Measurements from ENCODE around the gene IFT88.
"Not testable (repeated sequence)": the region's sequence is repeated elsewhere in the genome, so short reads cannot be mapped to it uniquely, and the experiment has no call there.

IFT88 gene

DNA sequence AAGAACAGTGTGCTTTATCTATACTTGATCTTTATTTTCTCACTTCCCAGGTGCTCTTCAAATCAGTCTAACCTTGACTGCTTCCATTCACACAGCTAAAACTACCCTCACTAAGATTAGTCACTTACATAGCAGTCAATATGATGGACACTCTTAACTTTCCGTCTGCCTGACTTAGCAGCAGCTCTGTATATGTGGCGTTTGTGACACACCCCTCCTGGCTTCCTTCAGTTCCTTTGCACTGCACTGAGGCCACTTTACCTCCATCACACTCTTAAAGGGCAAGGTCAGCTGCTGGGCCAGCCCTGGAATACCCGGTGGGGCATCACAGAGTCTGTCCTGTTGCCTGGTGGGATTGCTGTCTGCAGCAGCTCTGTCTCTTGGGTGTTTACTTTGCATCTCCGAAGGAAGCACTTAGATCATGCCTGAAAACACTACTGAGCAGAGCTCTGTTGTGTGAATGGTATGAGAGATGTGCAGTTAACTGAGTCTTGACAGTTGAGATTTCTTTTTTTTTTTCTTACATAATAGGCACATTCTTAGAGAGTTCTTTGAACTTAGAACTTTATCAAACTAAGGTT, 101.0 kb downstream of the IFT88 start:
- H3K4me1 ChIP-seq (ENCODE audit: control insufficient read depth, insufficient read depth, low read length): no peaks in the 10 kb centered on the region
- no peaks in the 10 kb centered on the region for H3K27me3 ChIP-seq (ENCODE audit: control insufficient read depth, insufficient read depth, low read length, poor library complexity, severe bottlenecking)
- 89 to 91% methylated on average over 4 of the region's 4 CpGs for WGBS, 2 experiments
- H3K36me3 ChIP-seq (ENCODE audit: control insufficient read depth, insufficient read depth, low read length): no peaks in the 10 kb centered on the region
- no peak overlapping the region for H3K27ac ChIP-seq (ENCODE audit: insufficient read depth, low read depth, low read length, poor library complexity, severe bottlenecking)
- H3K9me3 ChIP-seq (ENCODE audit: control insufficient read depth, low read length): no peaks in the 10 kb centered on the region
- H3K4me3 ChIP-seq (ENCODE audit: insufficient read depth, low read depth, low read length): no peak overlapping the region

- H3K9me3 ChIP-seq (ENCODE audit: control insufficient read depth, low read length): no peaks in the 10 kb centered on the region
- no peaks in the 10 kb centered on the region for H3K27me3 ChIP-seq (ENCODE audit: control insufficient read depth, insufficient read depth, low read length, poor library complexity, severe bottlenecking)
- H3K4me1 ChIP-seq (ENCODE audit: control insufficient read depth, insufficient read depth, low read length): no peaks in the 10 kb centered on the region
- H3K4me3 ChIP-seq (ENCODE audit: insufficient read depth, low read depth, low read length): no peak overlapping the region
- H3K36me3 ChIP-seq (ENCODE audit: control insufficient read depth, insufficient read depth, low read length): no peaks in the 10 kb centered on the region
- no peak overlapping the region for H3K27ac ChIP-seq (ENCODE audit: insufficient read depth, low read depth, low read length, poor library complexity, severe bottlenecking)
- 84 to 87% methylated on average over 5 of the region's 5 CpGs for WGBS, 2 experiments
These were observed 102.2 kb downstream of the IFT88 start for GRCh38 chr13:20669162-20669561.

- Histone ChIP-seq H3K4me1 (ENCODE audit: control insufficient read depth, insufficient read depth, low read length) (no peaks in the 10 kb centered on the region), H3K4me3 (ENCODE audit: insufficient read depth, low read depth, low read length) (no peak overlapping the region), H3K27me3 (ENCODE audit: control insufficient read depth, insufficient read depth, low read length, poor library complexity, severe bottlenecking) (no peaks in the 10 kb centered on the region), H3K36me3 (ENCODE audit: control insufficient read depth, insufficient read depth, low read length) (no peaks in the 10 kb centered on the region), H3K27ac (ENCODE audit: insufficient read depth, low read depth, low read length, poor library complexity, severe bottlenecking) (no peak overlapping the region), H3K9me3 (ENCODE audit: control insufficient read depth, low read length) (no peaks in the 10 kb centered on the region)
- WGBS, 2 experiments: 90 to 96% methylated on average over 1 of the region's 1 CpG
These were observed 104.8 kb downstream of the IFT88 start for GRCh38 chr13:20671789-20672188.

GRCh38 chr13:20672772-20673171, 105.8 kb downstream of the IFT88 start:
- Histone ChIP-seq H3K4me3 (ENCODE audit: insufficient read depth, low read depth, low read length) (no peak overlapping the region), H3K36me3 (ENCODE audit: control insufficient read depth, insufficient read depth, low read length) (no peaks in the 10 kb centered on the region), H3K27me3 (ENCODE audit: control insufficient read depth, insufficient read depth, low read length, poor library complexity, severe bottlenecking) (no peaks in the 10 kb centered on the region), H3K4me1 (ENCODE audit: control insufficient read depth, insufficient read depth, low read length) (no peaks in the 10 kb centered on the region), H3K27ac (ENCODE audit: insufficient read depth, low read depth, low read length, poor library complexity, severe bottlenecking) (no peak overlapping the region), H3K9me3 (ENCODE audit: control insufficient read depth, low read length) (no peaks in the 10 kb centered on the region)
- WGBS, 2 experiments: 61 to 83% methylated on average over 2 of the region's 2 CpGs

GRCh38 chr13:20673715-20674114, 106.8 kb downstream of the IFT88 start:
- no peaks in the 10 kb centered on the region for H3K9me3 ChIP-seq (ENCODE audit: control insufficient read depth, low read length)
- H3K4me1 ChIP-seq (ENCODE audit: control insufficient read depth, insufficient read depth, low read length): no peaks in the 10 kb centered on the region
- 93 to 94% methylated on average over 5 of the region's 5 CpGs for WGBS, 2 experiments
- no peak overlapping the region for H3K4me3 ChIP-seq (ENCODE audit: insufficient read depth, low read depth, low read length)
- H3K36me3 ChIP-seq (ENCODE audit: control insufficient read depth, insufficient read depth, low read length): no peaks in the 10 kb centered on the region
- no peaks in the 10 kb centered on the region for H3K27me3 ChIP-seq (ENCODE audit: control insufficient read depth, insufficient read depth, low read length, poor library complexity, severe bottlenecking)
- no peak overlapping the region for H3K27ac ChIP-seq (ENCODE audit: insufficient read depth, low read depth, low read length, poor library complexity, severe bottlenecking)

DNA sequence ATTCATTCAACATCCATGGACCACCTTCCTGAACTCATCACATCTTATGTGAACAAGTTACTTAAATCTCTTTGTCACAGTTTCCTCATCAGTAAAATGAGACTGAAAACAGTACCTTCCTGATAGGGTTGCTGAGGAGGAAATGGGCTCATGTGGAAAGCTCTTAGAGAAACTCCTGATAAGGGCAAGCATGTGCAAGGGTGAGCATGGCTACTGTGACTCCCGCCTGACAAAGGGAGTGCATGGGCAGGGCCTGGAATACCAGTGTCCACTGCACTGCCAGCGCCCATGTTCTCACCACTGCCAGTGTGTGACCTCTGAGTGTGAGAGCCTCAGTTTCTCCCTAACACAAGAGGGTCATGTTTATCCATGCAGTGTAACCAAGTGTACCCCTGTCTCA, 109.3 kb downstream of the IFT88 start:
- no peaks in the 10 kb centered on the region for H3K36me3 ChIP-seq (ENCODE audit: control insufficient read depth, insufficient read depth, low read length)
- no peaks in the 10 kb centered on the region for H3K9me3 ChIP-seq (ENCODE audit: control insufficient read depth, low read length)
- WGBS, 2 experiments: 94 to 96% methylated on average over 2 of the region's 2 CpGs
- H3K4me3 ChIP-seq (ENCODE audit: insufficient read depth, low read depth, low read length): no peak overlapping the region
- no peaks in the 10 kb centered on the region for H3K4me1 ChIP-seq (ENCODE audit: control insufficient read depth, insufficient read depth, low read length)
- no peaks in the 10 kb centered on the region for H3K27me3 ChIP-seq (ENCODE audit: control insufficient read depth, insufficient read depth, low read length, poor library complexity, severe bottlenecking)
- H3K27ac ChIP-seq (ENCODE audit: insufficient read depth, low read depth, low read length, poor library complexity, severe bottlenecking): no peak overlapping the region

DNA sequence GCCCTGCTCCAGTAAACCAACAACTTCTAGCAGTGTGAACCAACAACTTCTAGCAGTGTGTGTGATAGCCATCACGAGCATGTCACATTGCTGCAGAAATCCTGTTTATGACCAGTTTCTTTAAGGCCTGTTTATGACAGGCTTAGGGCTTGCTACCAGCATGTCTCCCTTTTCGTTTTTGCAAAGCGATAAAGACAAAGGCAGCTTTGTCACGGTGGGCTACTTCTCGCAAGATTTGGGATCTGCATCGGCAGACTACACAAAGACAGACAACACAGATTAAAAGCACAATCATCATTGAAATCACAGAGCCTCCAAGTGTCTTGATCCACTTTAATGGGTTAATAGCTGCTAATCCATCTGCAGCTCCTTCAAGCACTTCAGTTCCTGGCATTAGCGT, 111.6 kb downstream of the IFT88 start:
- not testable (repeated sequence) for H3K27me3 ChIP-seq (ENCODE audit: control insufficient read depth, insufficient read depth, low read length, poor library complexity, severe bottlenecking); H3K4me3 ChIP-seq (ENCODE audit: insufficient read depth, low read depth, low read length); H3K4me1 ChIP-seq (ENCODE audit: control insufficient read depth, insufficient read depth, low read length); H3K36me3 ChIP-seq (ENCODE audit: control insufficient read depth, insufficient read depth, low read length); H3K9me3 ChIP-seq (ENCODE audit: control insufficient read depth, low read length)
- WGBS, 2 experiments: 44 to 50% methylated on average over 7 of the region's 7 CpGs
- H3K27ac ChIP-seq (ENCODE audit: insufficient read depth, low read depth, low read length, poor library complexity, severe bottlenecking): peak overlapping the region; percentile 31

GRCh38 chr13:20679879-20680278, 112.9 kb downstream of the IFT88 start:
- Histone ChIP-seq H3K27ac (ENCODE audit: insufficient read depth, low read depth, low read length, poor library complexity, severe bottlenecking) (no peak overlapping the region), H3K27me3 (ENCODE audit: control insufficient read depth, insufficient read depth, low read length, poor library complexity, severe bottlenecking) (no peaks in the 10 kb centered on the region), H3K36me3 (ENCODE audit: control insufficient read depth, insufficient read depth, low read length) (no peaks in the 10 kb centered on the region), H3K4me1 (ENCODE audit: control insufficient read depth, insufficient read depth, low read length) (peaks cover 5% of the 10 kb centered on the region), H3K9me3 (ENCODE audit: control insufficient read depth, low read length) (no peaks in the 10 kb centered on the region), H3K4me3 (ENCODE audit: insufficient read depth, low read depth, low read length) (no peak overlapping the region)
- 74 to 80% methylated on average over 3 of the region's 3 CpGs for WGBS, 2 experiments

DNA sequence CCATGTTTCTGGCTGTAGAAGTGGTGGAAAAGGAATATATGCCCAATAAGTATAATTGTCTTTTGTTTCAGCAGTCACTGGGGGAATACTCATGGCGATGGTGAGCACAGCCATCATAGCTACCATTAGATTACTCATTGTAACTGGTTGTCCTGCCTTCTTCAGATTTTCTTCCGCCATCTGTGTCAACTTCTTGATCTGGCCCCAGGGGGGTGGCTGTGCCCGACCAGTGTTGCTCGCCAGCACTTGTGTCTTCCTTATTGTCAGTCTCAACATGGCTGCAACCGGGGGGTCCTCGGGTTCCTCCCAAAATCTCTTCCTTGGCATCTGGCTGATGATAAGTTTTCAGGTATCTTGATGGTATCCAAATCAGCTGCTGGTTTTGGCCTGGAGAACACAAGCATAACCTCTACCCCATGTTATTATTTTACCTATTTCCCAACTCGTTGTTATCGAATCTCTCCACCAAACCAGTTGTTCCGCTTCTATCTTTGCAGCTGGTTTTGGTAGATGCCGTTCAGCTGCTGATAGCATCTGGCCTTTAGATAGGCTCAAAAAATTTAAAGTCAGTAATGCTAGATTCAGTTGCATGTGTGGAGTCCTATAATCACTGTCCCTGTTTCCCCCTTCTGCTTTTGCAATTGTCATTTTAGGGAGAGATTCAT, 113.6 kb downstream of the IFT88 start:
- Histone ChIP-seq H3K4me1 (ENCODE audit: control insufficient read depth, insufficient read depth, low read length) (peaks cover 5% of the 10 kb centered on the region), H3K9me3 (ENCODE audit: control insufficient read depth, low read length) (no peaks in the 10 kb centered on the region), H3K27me3 (ENCODE audit: control insufficient read depth, insufficient read depth, low read length, poor library complexity, severe bottlenecking) (no peaks in the 10 kb centered on the region), H3K4me3 (ENCODE audit: insufficient read depth, low read depth, low read length) (no peak overlapping the region), H3K36me3 (ENCODE audit: control insufficient read depth, insufficient read depth, low read length) (no peaks in the 10 kb centered on the region), H3K27ac (ENCODE audit: insufficient read depth, low read depth, low read length, poor library complexity, severe bottlenecking) (no peak overlapping the region)
- WGBS, 2 experiments: 94 to 96% methylated on average over 10 of the region's 10 CpGs

GRCh38 chr13:20681481-20681880, 114.5 kb downstream of the IFT88 start:
- 72 to 83% methylated on average over 5 of the region's 5 CpGs for WGBS, 2 experiments
- H3K4me1 ChIP-seq (ENCODE audit: control insufficient read depth, insufficient read depth, low read length); H3K4me3 ChIP-seq (ENCODE audit: insufficient read depth, low read depth, low read length); H3K27ac ChIP-seq (ENCODE audit: insufficient read depth, low read depth, low read length, poor library complexity, severe bottlenecking); H3K36me3 ChIP-seq (ENCODE audit: control insufficient read depth, insufficient read depth, low read length); H3K27me3 ChIP-seq (ENCODE audit: control insufficient read depth, insufficient read depth, low read length, poor library complexity, severe bottlenecking); H3K9me3 ChIP-seq (ENCODE audit: control insufficient read depth, low read length): not testable (repeated sequence)
